ENCODE results near the gene IRF2BPL. TPM values are rescaled to one million over a fixed set of nuclear protein-coding genes. Genes with fewer than 3 reads are reported as not detected.
A peak's percentile ranks its signal among the peaks of the same experiment; 100 is the strongest.

Gene IRF2BPL
- total RNA-seq, 1 donor from 2014 or later, result 23.3 TPM

DNA sequence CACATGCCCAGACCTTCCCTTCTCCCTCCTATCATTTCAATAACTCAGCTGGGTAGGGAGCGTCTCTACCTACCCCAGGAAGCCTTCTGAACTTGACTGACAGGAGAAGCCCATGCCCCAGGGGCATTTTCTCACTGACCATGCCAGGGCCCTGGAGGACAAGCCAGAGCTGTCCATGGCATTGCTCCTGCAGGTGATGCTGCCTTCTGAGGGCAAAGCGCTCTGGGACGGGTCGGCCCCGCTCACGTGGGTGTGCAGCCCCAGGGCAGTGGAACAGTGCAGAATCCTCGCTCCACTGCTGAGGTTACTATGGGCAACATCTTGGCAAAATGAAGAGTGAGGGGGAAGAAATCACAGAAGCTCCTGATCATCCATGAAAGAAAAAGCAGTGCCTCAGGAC lies 41.0 kb upstream of the IRF2BPL start:
- Mint-ChIP-seq H3K36me3 (ENCODE audit: unreplicated experiment) (no peaks in the 10 kb centered on the region), H3K27me3 (ENCODE audit: unreplicated experiment) (peaks cover 7% of the 10 kb centered on the region), H3K4me1 (ENCODE audit: low read depth, unreplicated experiment) (peaks cover 13% of the 10 kb centered on the region), H3K9me3 (ENCODE audit: unreplicated experiment) (no peaks in the 10 kb centered on the region), H3K27ac (ENCODE audit: unreplicated experiment) (no peak overlapping the region), H3K4me3 (ENCODE audit: unreplicated experiment) (no peak overlapping the region)
- no peak for DNase-seq
- TF ChIP-seq, protein P1, sequence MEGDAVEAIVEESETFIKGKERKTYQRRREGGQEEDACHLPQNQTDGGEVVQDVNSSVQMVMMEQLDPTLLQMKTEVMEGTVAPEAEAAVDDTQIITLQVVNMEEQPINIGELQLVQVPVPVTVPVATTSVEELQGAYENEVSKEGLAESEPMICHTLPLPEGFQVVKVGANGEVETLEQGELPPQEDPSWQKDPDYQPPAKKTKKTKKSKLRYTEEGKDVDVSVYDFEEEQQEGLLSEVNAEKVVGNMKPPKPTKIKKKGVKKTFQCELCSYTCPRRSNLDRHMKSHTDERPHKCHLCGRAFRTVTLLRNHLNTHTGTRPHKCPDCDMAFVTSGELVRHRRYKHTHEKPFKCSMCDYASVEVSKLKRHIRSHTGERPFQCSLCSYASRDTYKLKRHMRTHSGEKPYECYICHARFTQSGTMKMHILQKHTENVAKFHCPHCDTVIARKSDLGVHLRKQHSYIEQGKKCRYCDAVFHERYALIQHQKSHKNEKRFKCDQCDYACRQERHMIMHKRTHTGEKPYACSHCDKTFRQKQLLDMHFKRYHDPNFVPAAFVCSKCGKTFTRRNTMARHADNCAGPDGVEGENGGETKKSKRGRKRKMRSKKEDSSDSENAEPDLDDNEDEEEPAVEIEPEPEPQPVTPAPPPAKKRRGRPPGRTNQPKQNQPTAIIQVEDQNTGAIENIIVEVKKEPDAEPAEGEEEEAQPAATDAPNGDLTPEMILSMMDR (IDR thresholded peaks at IDR 0.05; ENCODE audit: partially characterized antibody, unreplicated experiment), result no peak

DNA sequence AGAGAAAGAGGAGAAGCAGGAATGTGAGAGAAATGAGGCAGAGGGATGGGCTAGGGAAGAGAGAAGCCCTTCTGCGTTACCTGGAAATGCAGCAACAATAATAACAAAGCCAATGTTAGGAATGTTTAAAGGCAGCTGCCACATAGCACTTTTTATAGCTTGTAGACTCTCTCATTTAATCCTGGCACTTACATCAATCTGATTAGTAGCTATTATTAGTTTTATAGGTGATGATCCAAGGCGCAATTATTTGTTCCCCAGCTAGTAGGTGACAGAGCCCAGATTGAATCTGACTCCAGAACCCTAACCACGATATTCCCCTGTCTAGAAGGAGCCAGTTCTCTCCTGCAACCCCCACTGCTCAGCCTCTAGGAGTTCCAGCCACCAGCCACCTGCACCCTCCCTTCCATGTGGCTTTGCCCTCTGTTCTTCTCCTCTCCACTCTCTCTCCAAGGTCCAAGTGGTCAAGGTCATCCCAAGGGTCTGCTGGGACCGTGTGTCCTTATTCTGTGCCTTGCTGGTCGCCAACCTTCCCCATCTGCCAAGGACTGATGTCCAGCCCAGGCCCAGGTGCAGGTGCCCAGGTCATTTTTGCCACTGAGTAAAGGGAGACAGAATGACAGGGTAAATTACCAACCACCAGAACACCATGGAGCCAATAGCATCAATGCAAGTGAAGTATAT lies 40.2 kb upstream of the IRF2BPL start:
- Mint-ChIP-seq H3K36me3 (ENCODE audit: unreplicated experiment) (no peaks in the 10 kb centered on the region), H3K9me3 (ENCODE audit: unreplicated experiment) (no peaks in the 10 kb centered on the region), H3K27ac (ENCODE audit: unreplicated experiment) (no peak overlapping the region), H3K27me3 (ENCODE audit: unreplicated experiment) (peaks cover 5% of the 10 kb centered on the region), H3K4me3 (ENCODE audit: unreplicated experiment) (no peak overlapping the region), H3K4me1 (ENCODE audit: low read depth, unreplicated experiment) (peaks cover 13% of the 10 kb centered on the region)
- DNase-seq, result no peak
- TF ChIP-seq, protein P1 (IDR thresholded peaks at IDR 0.05; ENCODE audit: partially characterized antibody, unreplicated experiment), result no peak

DNA sequence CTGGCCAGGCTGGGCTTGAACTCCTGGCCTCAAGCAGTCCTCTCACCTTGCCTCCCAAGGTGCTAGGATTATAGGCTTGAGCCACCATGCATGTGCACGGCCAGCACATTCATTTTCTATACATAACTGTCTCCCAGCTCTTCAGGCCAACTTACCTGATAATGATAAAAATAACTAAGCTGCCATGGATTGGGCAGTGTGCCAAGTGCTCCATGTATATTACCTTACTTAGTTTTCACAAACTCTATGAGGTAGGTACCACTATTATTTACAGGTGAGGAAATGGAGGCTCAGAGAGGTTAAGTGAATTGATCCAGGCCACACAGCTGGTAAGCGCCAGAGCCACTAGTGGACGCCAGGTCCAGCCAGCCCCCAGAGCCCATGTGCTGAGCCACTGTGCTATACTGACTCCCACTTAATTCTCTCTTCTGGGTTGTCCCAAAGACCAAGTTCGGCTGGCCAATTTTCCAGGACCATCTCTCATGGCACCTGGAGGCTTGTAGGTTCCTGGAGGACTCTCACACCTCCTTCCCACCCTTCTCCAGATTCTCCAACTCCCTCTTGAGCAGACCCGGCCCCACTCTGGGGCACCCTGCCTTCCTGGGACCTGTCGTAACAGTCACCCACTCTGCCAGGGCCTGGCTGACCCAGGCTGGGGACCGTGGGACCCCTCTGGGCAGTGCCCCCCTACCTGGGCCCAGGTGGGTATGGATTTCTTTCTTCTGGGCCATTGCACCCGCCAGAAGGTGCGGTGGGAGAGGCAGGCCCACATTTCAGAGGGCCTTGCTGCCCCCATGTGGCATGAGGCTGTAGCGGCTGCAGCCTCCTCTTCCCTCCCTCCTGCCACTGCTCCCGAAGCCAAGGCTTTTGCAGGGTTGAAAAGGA lies 39.4 kb upstream of the IRF2BPL start:
- no peaks in the 10 kb centered on the region for H3K9me3 Mint-ChIP-seq (ENCODE audit: unreplicated experiment)
- H3K27me3 Mint-ChIP-seq (ENCODE audit: unreplicated experiment), result peaks cover 5% of the 10 kb centered on the region
- no peak overlapping the region for H3K4me3 Mint-ChIP-seq (ENCODE audit: unreplicated experiment)
- TF ChIP-seq, protein P1 (IDR thresholded peaks at IDR 0.05; ENCODE audit: partially characterized antibody, unreplicated experiment), result peak; percentile 63
- peaks cover 13% of the 10 kb centered on the region for H3K4me1 Mint-ChIP-seq (ENCODE audit: low read depth, unreplicated experiment)
- no peaks in the 10 kb centered on the region for H3K36me3 Mint-ChIP-seq (ENCODE audit: unreplicated experiment)
- H3K27ac Mint-ChIP-seq (ENCODE audit: unreplicated experiment), result no peak overlapping the region
- DNase-seq, result peak; percentile 82

DNA sequence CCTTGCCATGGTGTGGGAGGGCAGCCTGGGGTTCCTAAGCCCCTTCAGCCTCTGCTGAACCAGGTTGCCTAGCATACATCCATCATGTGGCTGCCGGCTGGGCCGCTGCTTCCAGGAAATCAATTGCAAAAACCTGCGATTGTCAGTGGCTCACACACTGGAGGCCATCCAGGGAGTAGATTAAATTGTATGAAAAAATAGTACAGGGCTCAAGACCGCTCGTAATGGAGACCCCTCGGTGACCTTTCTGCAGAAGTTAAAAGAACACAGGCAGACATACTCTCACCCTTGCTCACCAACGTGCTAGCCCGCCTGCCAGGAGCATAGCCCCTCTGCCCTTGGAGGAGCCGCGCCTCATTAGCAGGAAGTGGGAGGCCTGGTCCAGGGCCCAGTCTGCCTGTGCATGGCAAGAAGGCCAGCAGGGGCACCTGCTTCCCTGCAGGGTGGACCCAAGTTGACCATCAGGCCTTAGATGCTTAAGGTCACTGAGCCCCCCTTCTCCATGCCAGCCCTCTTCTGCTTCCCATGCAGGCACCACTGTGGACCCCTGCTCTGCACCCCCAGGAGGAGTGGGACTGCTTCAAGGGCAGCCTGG lies 38.2 kb upstream of the IRF2BPL start:
- TF ChIP-seq, protein P1 (IDR thresholded peaks at IDR 0.05; ENCODE audit: partially characterized antibody, unreplicated experiment), result no peak
- DNase-seq, result no peak
- no peaks in the 10 kb centered on the region for H3K36me3 Mint-ChIP-seq (ENCODE audit: unreplicated experiment)
- H3K4me1 Mint-ChIP-seq (ENCODE audit: low read depth, unreplicated experiment), result peaks cover 13% of the 10 kb centered on the region
- H3K27ac Mint-ChIP-seq (ENCODE audit: unreplicated experiment), result no peak overlapping the region
- no peaks in the 10 kb centered on the region for H3K9me3 Mint-ChIP-seq (ENCODE audit: unreplicated experiment)
- no peak overlapping the region for H3K4me3 Mint-ChIP-seq (ENCODE audit: unreplicated experiment)
- H3K27me3 Mint-ChIP-seq (ENCODE audit: unreplicated experiment), result peaks cover 4% of the 10 kb centered on the region
